ENCODE data around the gene OSMR.

OSMR gene

DNA sequence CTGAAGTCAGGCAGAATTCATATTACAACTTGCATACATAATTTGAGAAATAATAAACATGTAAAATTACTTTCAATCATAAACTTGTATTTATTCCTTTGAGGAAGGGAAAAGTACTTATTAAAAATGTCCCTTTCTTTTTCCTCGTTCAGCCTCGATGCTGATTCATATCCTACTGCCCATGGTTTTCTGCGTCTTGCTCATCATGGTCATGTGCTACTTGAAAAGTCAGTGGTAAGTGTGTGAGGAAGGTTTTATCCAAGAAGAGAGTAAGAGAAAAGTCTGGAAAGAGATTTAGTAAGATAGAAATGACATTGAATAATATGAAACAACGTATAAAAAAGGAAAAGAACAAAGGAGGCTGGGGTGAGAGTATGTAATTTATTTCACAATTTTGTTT, 85.9 kb downstream of the OSMR start:
- Histone ChIP-seq H3K9me3 (no peaks in the 10 kb centered on the region), H3K4me1 (no peaks in the 10 kb centered on the region), H3K36me3 (replicated peaks) (no peaks in the 10 kb centered on the region), H3K4me3 (no peak overlapping the region), H3K27me3 (ENCODE audit: low read depth) (no peaks in the 10 kb centered on the region)
- in situ Hi-C loops (cut with MboI; ENCODE audit: low sequenced_read_pairs) = no loop called here
- no peak for DNase-seq (ENCODE audit: low spot score in 2 of 2)

DNA sequence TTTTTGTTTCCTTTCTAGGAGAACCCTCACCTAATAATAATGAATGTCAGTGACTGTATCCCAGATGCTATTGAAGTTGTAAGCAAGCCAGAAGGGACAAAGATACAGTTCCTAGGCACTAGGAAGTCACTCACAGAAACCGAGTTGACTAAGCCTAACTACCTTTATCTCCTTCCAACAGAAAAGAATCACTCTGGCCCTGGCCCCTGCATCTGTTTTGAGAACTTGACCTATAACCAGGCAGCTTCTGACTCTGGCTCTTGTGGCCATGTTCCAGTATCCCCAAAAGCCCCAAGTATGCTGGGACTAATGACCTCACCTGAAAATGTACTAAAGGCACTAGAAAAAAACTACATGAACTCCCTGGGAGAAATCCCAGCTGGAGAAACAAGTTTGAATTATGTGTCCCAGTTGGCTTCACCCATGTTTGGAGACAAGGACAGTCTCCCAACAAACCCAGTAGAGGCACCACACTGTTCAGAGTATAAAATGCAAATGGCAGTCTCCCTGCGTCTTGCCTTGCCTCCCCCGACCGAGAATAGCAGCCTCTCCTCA, 87.1 kb downstream of the OSMR start:
- Histone ChIP-seq H3K27me3 (ENCODE audit: low read depth) (no peaks in the 10 kb centered on the region), H3K9me3 (no peaks in the 10 kb centered on the region), H3K4me3 (no peak overlapping the region), H3K4me1 (no peaks in the 10 kb centered on the region), H3K36me3 (replicated peaks) (no peaks in the 10 kb centered on the region)
- no peak for DNase-seq (ENCODE audit: low spot score in 2 of 2)
- in situ Hi-C loops (cut with MboI; ENCODE audit: low sequenced_read_pairs) = no loop called here

DNA sequence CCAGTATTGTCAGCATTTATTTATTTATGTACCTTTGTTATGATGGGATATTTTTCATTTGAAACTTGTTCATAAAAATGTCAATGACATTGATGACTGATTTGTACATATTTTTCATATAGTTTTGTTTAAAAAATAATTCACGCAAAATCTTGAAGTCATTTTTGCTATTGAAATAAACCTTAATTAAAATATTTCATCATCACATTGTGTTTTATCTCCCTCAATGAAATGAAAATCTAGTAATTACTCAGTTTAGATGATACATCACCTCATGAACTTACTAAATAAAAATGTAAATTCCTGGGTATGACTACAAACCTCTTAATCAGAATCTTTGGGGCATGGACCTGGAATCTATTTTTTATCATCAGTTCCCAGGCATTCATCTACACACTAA, 89.6 kb downstream of the OSMR start:
- Histone ChIP-seq H3K4me3 (no peak overlapping the region), H3K36me3 (replicated peaks) (no peaks in the 10 kb centered on the region), H3K4me1 (peaks cover 4% of the 10 kb centered on the region), H3K9me3 (no peaks in the 10 kb centered on the region), H3K27me3 (ENCODE audit: low read depth) (no peaks in the 10 kb centered on the region)
- DNase-seq (ENCODE audit: low spot score in 2 of 2) = no peak
- in situ Hi-C loops (cut with MboI; ENCODE audit: low sequenced_read_pairs) = no loop called here

DNA sequence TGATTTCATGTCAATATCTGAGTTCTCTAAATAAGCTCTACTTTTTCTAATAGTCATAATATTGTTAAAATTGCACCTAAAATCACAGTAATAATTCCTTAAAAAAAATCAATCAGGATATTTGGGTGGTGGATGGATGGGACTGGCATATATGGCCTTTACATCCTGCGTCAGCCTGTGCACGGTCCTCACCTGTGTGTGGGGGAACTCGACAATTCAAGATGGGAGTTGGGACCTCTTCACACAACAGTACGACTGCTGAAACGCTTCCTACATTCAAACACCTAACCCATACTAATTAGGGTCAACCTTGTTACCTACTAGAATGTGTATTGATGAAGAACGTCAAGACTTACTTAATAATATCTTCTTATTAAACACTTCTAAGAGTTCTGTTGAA, 90.5 kb downstream of the OSMR start:
- peaks cover 6% of the 10 kb centered on the region for H3K4me1 ChIP-seq
- no peaks in the 10 kb centered on the region for H3K9me3 ChIP-seq
- H3K4me3 ChIP-seq = no peak overlapping the region
- no peaks in the 10 kb centered on the region for H3K27me3 ChIP-seq (ENCODE audit: low read depth)
- DNase-seq (ENCODE audit: low spot score in 2 of 2) = no peak
- no peaks in the 10 kb centered on the region for H3K36me3 ChIP-seq (replicated peaks)
- in situ Hi-C loops (cut with MboI; ENCODE audit: low sequenced_read_pairs) = no loop called here

DNA sequence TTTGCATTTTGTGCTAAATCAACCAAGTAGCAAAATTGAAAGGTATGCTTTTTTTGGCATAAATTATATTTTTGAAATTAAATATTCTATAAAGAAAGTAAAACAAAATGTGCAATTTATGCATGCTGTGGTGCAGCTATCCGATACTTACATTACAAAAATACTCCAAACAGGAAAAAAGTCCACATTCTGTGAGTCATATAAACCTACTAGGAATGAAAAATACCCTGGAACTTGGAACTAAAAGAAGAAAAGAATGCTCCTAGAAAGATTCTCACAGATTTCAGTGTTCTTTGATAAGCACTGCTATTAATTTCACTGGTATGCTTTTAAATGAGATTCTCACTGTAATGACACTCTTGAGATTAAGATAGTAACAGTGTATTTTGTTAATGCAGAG, 92.6 kb downstream of the OSMR start:
- in situ Hi-C loops (cut with MboI; ENCODE audit: low sequenced_read_pairs) = no loop called here
- Histone ChIP-seq H3K27me3 (ENCODE audit: low read depth) (no peaks in the 10 kb centered on the region), H3K4me1 (peaks cover 6% of the 10 kb centered on the region), H3K9me3 (no peaks in the 10 kb centered on the region), H3K36me3 (replicated peaks) (0 out of 2 replicates have a peak, but pooled peaks cover 6% of the 10 kb centered on the region), H3K4me3 (no peak overlapping the region)
- DNase-seq (ENCODE audit: low spot score in 2 of 2) = no peak

DNA sequence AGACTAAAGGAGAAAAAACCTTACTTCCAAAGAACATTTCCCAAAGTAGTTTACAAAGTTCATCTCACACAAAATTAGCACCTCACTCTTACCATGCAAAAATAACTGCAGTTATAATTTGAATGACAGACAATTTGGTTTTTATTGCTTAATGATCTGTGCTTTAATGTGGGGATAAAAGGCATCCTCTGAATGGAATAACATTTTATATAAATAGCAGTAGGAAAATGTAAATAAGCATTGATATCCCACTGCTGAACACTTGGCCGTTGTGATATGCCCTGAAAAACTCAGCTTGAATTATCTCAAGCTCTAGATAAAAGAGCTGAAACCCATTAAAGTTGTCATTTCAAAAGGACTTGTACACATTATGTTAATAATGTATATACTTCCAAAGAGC, 93.2 kb downstream of the OSMR start:
- Histone ChIP-seq H3K36me3 (replicated peaks) (0 out of 2 replicates have a peak, but pooled peaks cover 6% of the 10 kb centered on the region), H3K9me3 (no peaks in the 10 kb centered on the region), H3K27me3 (ENCODE audit: low read depth) (no peaks in the 10 kb centered on the region), H3K4me1 (peaks cover 6% of the 10 kb centered on the region), H3K4me3 (no peak overlapping the region)
- DNase-seq (ENCODE audit: low spot score in 2 of 2) = no peak
- in situ Hi-C loops (cut with MboI; ENCODE audit: low sequenced_read_pairs) = no loop called here

DNA sequence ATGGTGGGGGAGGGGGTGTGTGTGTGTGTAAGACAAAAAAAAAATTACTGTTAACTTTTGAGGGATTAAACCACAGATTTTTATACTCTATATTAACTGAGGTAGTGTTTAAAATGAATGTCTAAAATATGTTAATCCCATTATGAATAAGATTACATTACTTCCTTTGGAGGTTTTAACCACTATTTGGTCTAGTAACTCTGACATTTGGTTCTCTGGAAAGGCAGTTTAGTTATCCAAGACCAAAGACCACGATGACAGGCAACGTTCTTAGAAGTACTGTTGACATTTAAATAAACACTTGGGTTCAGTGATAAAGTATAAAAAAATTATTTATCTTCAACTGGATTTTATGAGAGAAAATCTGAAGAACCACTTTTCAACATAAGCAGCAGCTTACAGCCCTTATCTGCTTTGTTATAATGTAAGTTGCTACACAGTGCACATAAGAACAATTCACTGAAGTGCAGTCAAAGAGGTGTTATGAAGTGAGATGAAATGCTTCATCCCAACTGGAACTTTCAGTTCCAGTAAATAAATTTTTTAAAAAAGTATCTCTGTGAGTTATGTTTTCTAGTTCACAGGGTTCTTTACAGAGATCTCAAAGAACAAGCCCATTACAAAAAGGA, 94.5 kb downstream of the OSMR start:
- Histone ChIP-seq H3K9me3 (no peaks in the 10 kb centered on the region), H3K36me3 (replicated peaks) (peaks cover 13% of the 10 kb centered on the region), H3K4me3 (no peak overlapping the region), H3K27me3 (ENCODE audit: low read depth) (no peaks in the 10 kb centered on the region), H3K4me1 (peaks cover 6% of the 10 kb centered on the region)
- DNase-seq (ENCODE audit: low spot score in 2 of 2) = no peak
- in situ Hi-C loops (cut with MboI; ENCODE audit: low sequenced_read_pairs) = no loop called here

DNA sequence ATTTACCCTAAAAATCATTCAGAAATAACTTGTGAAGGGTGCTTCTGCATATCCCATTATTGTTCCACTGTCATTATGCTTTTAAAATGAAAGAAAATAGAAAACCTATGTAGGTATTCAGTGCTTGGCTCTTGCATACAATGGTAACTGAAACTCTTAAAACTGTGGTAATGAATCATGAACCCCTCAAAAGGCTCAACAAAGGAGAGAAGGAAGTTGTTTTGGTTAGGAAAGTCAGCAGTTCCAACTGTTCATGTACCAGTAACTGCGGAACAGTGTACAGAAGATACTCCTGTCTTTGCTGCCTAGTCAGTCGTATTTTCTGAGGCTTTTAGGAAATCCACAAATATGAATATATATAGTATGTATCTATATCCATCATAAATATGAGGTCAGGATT, 96.1 kb downstream of the OSMR start:
- Histone ChIP-seq H3K9me3 (no peaks in the 10 kb centered on the region), H3K4me1 (peaks cover 6% of the 10 kb centered on the region), H3K4me3 (no peak overlapping the region), H3K27me3 (ENCODE audit: low read depth) (no peaks in the 10 kb centered on the region), H3K36me3 (replicated peaks) (peaks cover 16% of the 10 kb centered on the region)
- no peak for DNase-seq (ENCODE audit: low spot score in 2 of 2)
- in situ Hi-C loops (cut with MboI; ENCODE audit: low sequenced_read_pairs) = no loop called here

DNA sequence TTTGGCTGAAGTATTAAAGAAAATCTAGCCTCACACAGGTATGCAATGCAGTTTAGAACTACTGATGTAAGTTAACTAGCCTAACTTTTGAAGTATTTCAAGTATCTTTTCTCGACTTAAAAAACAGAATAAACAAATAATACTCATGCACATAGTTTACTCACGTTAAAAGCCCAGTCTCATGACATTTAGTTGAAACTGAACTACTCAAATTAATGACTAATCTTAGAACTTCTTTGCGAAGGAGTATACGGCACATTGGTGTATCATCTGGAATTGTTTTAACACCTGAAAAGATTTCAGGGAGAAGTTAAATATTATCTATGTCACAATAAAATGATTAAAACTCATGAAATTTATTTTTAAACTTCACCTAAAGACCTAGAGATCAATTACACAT, 98.5 kb downstream of the OSMR start:
- DNase-seq (ENCODE audit: low spot score in 2 of 2) = no peak
- Histone ChIP-seq H3K4me3 (no peak overlapping the region), H3K4me1 (peaks cover 6% of the 10 kb centered on the region), H3K36me3 (replicated peaks) (peaks cover 18% of the 10 kb centered on the region), H3K9me3 (no peaks in the 10 kb centered on the region), H3K27me3 (ENCODE audit: low read depth) (no peaks in the 10 kb centered on the region)
- in situ Hi-C loops (cut with MboI; ENCODE audit: low sequenced_read_pairs) = no loop called here

DNA sequence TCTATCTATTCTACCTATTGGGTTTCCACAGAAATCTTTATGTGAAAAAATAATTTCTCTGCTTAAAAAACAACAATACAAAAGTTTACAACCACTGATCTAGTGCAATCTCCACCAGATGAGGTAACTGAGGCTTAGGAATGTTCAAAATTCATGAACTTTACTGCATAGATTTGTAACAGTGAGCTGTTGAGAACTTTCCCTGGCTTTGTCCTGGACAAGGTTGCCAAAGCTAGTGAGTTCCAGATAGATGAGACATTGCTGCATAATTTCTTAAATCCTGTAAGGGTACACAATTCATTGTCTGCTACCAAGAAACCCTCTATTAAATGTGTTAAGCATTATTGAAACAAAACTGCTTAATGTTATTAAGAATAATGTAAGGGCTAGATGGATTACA, 102.7 kb downstream of the OSMR start:
- H3K9me3 ChIP-seq = no peaks in the 10 kb centered on the region
- no peaks in the 10 kb centered on the region for H3K27me3 ChIP-seq (ENCODE audit: low read depth)
- H3K36me3 ChIP-seq (replicated peaks) = peaks cover 26% of the 10 kb centered on the region
- in situ Hi-C loops (cut with MboI; ENCODE audit: low sequenced_read_pairs) = no loop called here
- peaks cover 5% of the 10 kb centered on the region for H3K4me1 ChIP-seq
- H3K4me3 ChIP-seq = no peak overlapping the region
- no peak for DNase-seq (ENCODE audit: low spot score in 2 of 2)

DNA sequence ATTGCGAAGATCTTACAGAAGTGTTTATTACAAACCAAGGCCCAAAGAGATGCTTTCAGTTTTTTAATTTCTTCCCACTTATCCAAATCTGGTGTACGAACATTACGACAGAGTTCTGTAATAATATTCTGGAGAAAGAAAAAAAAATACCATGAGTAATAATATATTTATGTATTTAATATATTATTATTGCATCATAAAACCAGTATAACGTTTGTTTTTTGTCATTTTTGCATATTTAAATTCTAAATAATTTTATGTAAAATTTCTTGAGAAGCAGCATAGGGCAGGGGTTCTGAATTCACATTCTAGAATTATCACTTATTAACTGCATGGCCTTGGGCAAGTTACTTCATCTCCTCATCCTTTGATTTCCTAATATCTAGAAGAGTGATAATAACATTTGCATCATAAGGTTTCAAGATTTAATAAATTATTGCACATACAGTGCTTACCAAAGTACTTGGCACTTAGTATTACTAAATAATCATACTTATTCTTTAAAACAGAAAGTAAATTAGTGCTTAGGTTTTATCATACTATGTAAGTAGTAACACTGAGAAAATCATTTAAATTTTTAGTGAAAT, 107.7 kb downstream of the OSMR start:
- Histone ChIP-seq H3K4me1 (peaks cover 5% of the 10 kb centered on the region), H3K27me3 (ENCODE audit: low read depth) (no peaks in the 10 kb centered on the region), H3K9me3 (no peaks in the 10 kb centered on the region), H3K36me3 (replicated peaks) (peaks cover 23% of the 10 kb centered on the region), H3K4me3 (no peak overlapping the region)
- in situ Hi-C loops (cut with MboI; ENCODE audit: low sequenced_read_pairs) = no loop called here
- DNase-seq (ENCODE audit: low spot score in 2 of 2) = no peak

DNA sequence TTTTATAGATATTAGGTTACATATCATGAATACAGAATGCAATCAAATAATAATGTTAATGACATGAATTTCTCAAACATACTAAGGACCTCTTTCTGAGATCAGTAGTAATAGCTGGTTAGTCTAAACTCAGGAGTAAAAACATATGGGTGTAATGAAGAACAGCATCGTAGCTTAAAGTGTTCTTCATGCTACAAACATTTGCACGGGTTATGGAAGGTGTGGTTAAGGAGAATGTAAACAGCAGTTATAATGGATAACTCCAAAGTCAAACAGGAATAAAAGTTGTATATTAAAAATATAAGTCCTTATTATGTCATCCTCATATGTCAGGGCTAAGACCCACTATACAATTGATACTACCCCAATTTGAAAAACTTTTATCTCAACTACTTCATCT, 115.9 kb downstream of the OSMR start:
- H3K36me3 ChIP-seq (replicated peaks) = peaks cover 21% of the 10 kb centered on the region
- no peaks in the 10 kb centered on the region for H3K4me1 ChIP-seq
- in situ Hi-C loops (cut with MboI; ENCODE audit: low sequenced_read_pairs) = no loop called here
- no peaks in the 10 kb centered on the region for H3K27me3 ChIP-seq (ENCODE audit: low read depth)
- DNase-seq (ENCODE audit: low spot score in 2 of 2) = no peak
- no peak overlapping the region for H3K4me3 ChIP-seq
- no peaks in the 10 kb centered on the region for H3K9me3 ChIP-seq

DNA sequence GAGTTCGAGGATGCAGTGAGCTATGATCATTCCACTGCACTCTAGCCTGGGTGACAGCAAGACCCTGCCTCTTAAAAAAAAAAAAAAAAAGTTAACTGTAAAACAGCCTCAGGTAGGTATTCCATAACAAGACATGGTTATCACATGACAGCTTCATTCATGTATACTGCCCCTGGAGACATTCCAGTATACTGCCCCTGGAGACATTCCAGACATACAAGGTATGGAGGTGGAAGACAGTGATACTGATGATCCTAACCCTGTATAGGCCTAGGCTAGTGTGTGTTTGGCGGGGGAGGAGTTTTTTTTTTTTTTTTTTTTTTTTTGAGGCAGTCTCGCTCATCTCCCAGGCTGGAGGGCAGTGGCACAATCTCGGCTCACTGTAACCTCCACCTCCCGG, 122.9 kb downstream of the OSMR start:
- H3K36me3 ChIP-seq (replicated peaks) = no peaks in the 10 kb centered on the region
- DNase-seq (ENCODE audit: low spot score in 2 of 2) = no peak
- H3K27me3 ChIP-seq (ENCODE audit: low read depth) = no peaks in the 10 kb centered on the region
- H3K9me3 ChIP-seq = no peaks in the 10 kb centered on the region
- in situ Hi-C loops (cut with MboI; ENCODE audit: low sequenced_read_pairs) = no loop called here
- H3K4me3 ChIP-seq = no peak overlapping the region
- no peaks in the 10 kb centered on the region for H3K4me1 ChIP-seq

DNA sequence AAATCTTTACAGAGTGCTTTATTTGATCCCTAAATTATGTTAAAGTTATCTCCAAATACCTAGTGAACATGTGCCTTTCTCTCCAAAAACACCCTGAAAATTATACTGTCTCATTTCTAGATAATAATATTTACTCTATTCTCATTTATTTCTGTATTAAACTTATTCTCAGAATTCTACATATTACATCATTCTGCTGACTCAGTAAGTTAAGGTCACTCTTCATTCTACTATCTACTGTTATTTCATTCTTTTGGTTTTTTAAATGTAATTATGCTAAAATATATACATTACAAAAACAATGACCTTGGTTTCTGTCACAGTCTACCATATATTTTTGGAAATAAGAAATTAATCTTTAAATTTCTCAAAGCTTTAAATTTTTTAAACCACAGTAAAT, 132.2 kb downstream of the OSMR start:
- no peaks in the 10 kb centered on the region for H3K36me3 ChIP-seq (replicated peaks)

DNA sequence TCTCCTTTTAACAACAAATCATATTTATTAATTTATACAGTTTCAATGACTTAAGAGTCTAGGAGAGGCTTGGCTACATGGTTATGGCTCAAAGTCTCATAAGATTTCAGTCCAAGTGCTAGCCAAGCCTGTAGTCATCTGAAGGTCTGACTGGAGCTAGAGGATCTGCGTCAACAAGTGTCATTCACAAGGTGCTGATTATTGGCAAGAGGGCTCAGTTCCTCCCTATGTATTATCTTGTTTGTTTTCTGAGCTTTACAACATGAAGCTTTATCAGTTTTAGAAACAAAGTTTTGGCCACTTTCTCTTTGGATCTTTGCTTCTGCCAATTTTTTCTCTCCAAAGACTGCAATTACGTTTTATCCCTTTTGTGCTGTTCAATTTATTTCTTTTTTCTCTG, 133.7 kb downstream of the OSMR start:
- in situ Hi-C loops (cut with MboI; ENCODE audit: low sequenced_read_pairs) = no loop called here
- no peak overlapping the region for H3K4me3 ChIP-seq
- H3K4me1 ChIP-seq = peaks cover 9% of the 10 kb centered on the region

More for the DNA sequence above, 132.2 kb downstream of the OSMR start:
- Histone ChIP-seq H3K9me3 (no peaks in the 10 kb centered on the region), H3K4me1 (peaks cover 9% of the 10 kb centered on the region), H3K4me3 (no peak overlapping the region), H3K27me3 (ENCODE audit: low read depth) (no peaks in the 10 kb centered on the region)
- no peak for DNase-seq (ENCODE audit: low spot score in 2 of 2)
- in situ Hi-C loops (cut with MboI; ENCODE audit: low sequenced_read_pairs) = no loop called here

More for the DNA sequence above, 133.7 kb downstream of the OSMR start:
- DNase-seq (ENCODE audit: low spot score in 2 of 2) = no peak
- Histone ChIP-seq H3K36me3 (replicated peaks) (no peaks in the 10 kb centered on the region), H3K27me3 (ENCODE audit: low read depth) (no peaks in the 10 kb centered on the region), H3K9me3 (no peaks in the 10 kb centered on the region)

Measured in HAP-1 (cell line).